GM23338 (cell line): ENCODE results near the gene IGF2BP3. TPM values are rescaled to one million over a fixed set of nuclear protein-coding genes. Genes with fewer than 3 reads are reported as not detected.
A peak's percentile ranks its signal among the peaks of the same experiment; 100 is the strongest.

Experiments
- ATAC-seq: fragments of 200-7000 bp; cut with Tn5 transposase; 3 replicates; pipeline ENCODE4 v1.9.1; 2020
- DNase-seq: peaks from one replicate; pipeline ENCODE4 v3.0.0-alpha.2; 2015; ENCODE audit warnings: low spot score
- H2AFZ ChIP-seq: fragments of 200-600 bp; sonication (generic); 2 replicates; pipeline ENCODE4 v1.8.0; 2016; ENCODE audit warnings: antibody characterized with exemption, mild to moderate bottlenecking, moderate library complexity
- H3F3A ChIP-seq: fragments of 200-600 bp; sonication (generic); replicated peaks from 2 replicates; pipeline ENCODE4 v1.8.0; 2017; ENCODE audit warnings: antibody characterized with exemption, mixed run types, low read depth
- H3K27ac ChIP-seq: fragments of 200-600 bp; sonication (generic); 2 replicates; pipeline ENCODE4 v1.6.1; 2016; ENCODE audit warnings: low read depth
- H3K27me3 ChIP-seq: fragments of 200-600 bp; sonication (generic); 2 replicates; pipeline ENCODE4 v1.8.0; 2016; ENCODE audit warnings: mild to moderate bottlenecking, mixed run types, moderate library complexity; ENCODE audit not compliant: insufficient read depth
- H3K36me3 ChIP-seq: fragments of 200-600 bp; sonication (generic); 2 replicates; pipeline ENCODE4 v1.8.0; 2016; ENCODE audit warnings: mild to moderate bottlenecking; ENCODE audit not compliant: insufficient read depth
- H3K4me1 ChIP-seq: fragments of 200-600 bp; sonication (generic); 2 replicates; pipeline ENCODE4 v1.8.0; 2016; ENCODE audit warnings: mild to moderate bottlenecking, moderate library complexity; ENCODE audit not compliant: insufficient read depth
- H3K4me2 ChIP-seq: fragments of 200-600 bp; sonication (generic); 2 replicates; pipeline ENCODE4 v1.7.1; 2017; ENCODE audit warnings: mixed run types
- H3K4me3 ChIP-seq: fragments of 200-600 bp; sonication (generic); 2 replicates; pipeline ENCODE4 v1.6.1; 2016; ENCODE audit warnings: mixed run types
- H3K79me2 ChIP-seq: fragments of 200-600 bp; sonication (generic); replicated peaks from 2 replicates; pipeline ENCODE4 v1.8.0; 2017; ENCODE audit warnings: mild to moderate bottlenecking; ENCODE audit not compliant: insufficient read depth
- H3K9me2 ChIP-seq: fragments of 200-600 bp; sonication (generic); 2 replicates; pipeline ENCODE4 v1.8.0; 2017; ENCODE audit not compliant: insufficient read depth
- H4K20me1 ChIP-seq: fragments of 200-600 bp; sonication (generic); replicated peaks from 2 replicates; pipeline ENCODE4 v1.8.0; 2017; ENCODE audit warnings: mild to moderate bottlenecking; ENCODE audit not compliant: insufficient read depth
- H3K27ac Mint-ChIP-seq: 2 replicates; pipeline ENCODE4 v1.8.0; 2020; ENCODE audit warnings: inconsistent platforms, mild to moderate bottlenecking, moderate library complexity, mixed read lengths
- H3K27me3 Mint-ChIP-seq: 3 replicates; pipeline ENCODE4 v1.8.0; 2022; ENCODE audit warnings: low read depth, mild to moderate bottlenecking, moderate library complexity, mixed read lengths, inconsistent platforms; ENCODE audit not compliant: insufficient read depth, poor library complexity
- H3K36me3 Mint-ChIP-seq: 3 replicates; pipeline ENCODE4 v1.8.0; 2021; ENCODE audit warnings: low read depth, mild to moderate bottlenecking, inconsistent platforms, moderate library complexity, mixed read lengths
- H3K4me1 Mint-ChIP-seq: 3 replicates; pipeline ENCODE4 v1.8.0; 2020; ENCODE audit warnings: mild to moderate bottlenecking, inconsistent platforms, mixed read lengths
- H3K4me3 Mint-ChIP-seq: 3 replicates; pipeline ENCODE4 v1.8.0; 2021; ENCODE audit warnings: moderate library complexity, mild to moderate bottlenecking, inconsistent platforms, mixed read lengths
- H3K9me3 Mint-ChIP-seq: 3 replicates; pipeline ENCODE4 v1.8.0; 2020; ENCODE audit warnings: moderate library complexity, mild to moderate bottlenecking, inconsistent platforms, mixed read lengths
- CREB1 ChIP-seq: fragments of 250-450 bp; sonication (Bioruptor Pico); IDR thresholded peaks from 2 replicates; pipeline ENCODE4 v1.5.0; 2020; ENCODE audit warnings: low read depth, mild to moderate bottlenecking, moderate library complexity
- EZH2 ChIP-seq: fragments of 200-600 bp; sonication (generic); IDR thresholded peaks from one replicate; pipeline ENCODE4 v1.8.0; 2017; ENCODE audit warnings: antibody characterized with exemption, mild to moderate bottlenecking, low read depth; ENCODE audit not compliant: unreplicated experiment
- EZH2phosphoT487 ChIP-seq: fragments of 200-600 bp; sonication (generic); IDR thresholded peaks from one replicate; pipeline ENCODE4 v1.8.1; 2018; ENCODE audit warnings: antibody characterized with exemption; ENCODE audit not compliant: unreplicated experiment
- JUNB ChIP-seq: IDR thresholded peaks from one replicate; pipeline ENCODE4 v1.6.1; 2016; ENCODE audit warnings: antibody characterized with exemption; ENCODE audit not compliant: unreplicated experiment
- NANOG ChIP-seq: IDR thresholded peaks from 2 replicates; pipeline ENCODE4 v1.6.1; 2016; ENCODE audit warnings: antibody characterized with exemption, borderline replicate concordance
- POLR2AphosphoS5 ChIP-seq: IDR thresholded peaks from 2 replicates; pipeline ENCODE4 v1.6.1; 2016; ENCODE audit warnings: antibody characterized with exemption, low read depth
- STAT1 ChIP-seq: IDR thresholded peaks from one replicate; pipeline ENCODE4 v1.6.1; 2016; ENCODE audit warnings: antibody characterized with exemption; ENCODE audit not compliant: unreplicated experiment
- ZNF114 ChIP-seq: fragments of 250-450 bp; sonication (Bioruptor Pico); IDR thresholded peaks from 2 replicates; pipeline ENCODE4 v1.5.0; 2020; ENCODE audit warnings: mild to moderate bottlenecking, moderate library complexity
- ZNF331 ChIP-seq: fragments of 250-450 bp; sonication (Bioruptor Pico); IDR thresholded peaks from 2 replicates; pipeline ENCODE4 v1.5.0; 2020; ENCODE audit warnings: low read depth, mild to moderate bottlenecking, moderate library complexity
- polyA plus RNA-seq: library from polyadenylated mRNA; unstranded; fragments of >200 nt; fragmentation: Nextera tagmentation; extraction: Ambion mirVana; gene quantifications from 2 replicates; pipeline ENCODE4 v1.2.1, GENCODE V29; 2016
- total RNA-seq: library from RNA; depleted of rRNA; stranded (reverse); fragments of >200 nt; shearing (Covaris generic); gene quantifications from 2 replicates; pipeline ENCODE4 v1.2.3, GENCODE V29; 2014
- TF ChIP-seq, protein P1 (sequence below): fragments of 250-450 bp; sonication (Bioruptor Pico); IDR thresholded peaks from 2 replicates; pipeline ENCODE4 v1.5.0; 2020; ENCODE audit warnings: mild to moderate bottlenecking, moderate library complexity
- TF ChIP-seq, protein P2 (sequence below), 2 experiments: fragments of 200-600 bp in 1 of 2; sonication (generic) in 1 of 2; conservative IDR thresholded peaks; 2 replicates each; pipeline versions ENCODE4 v1.5.1 to v1.6.1; 2016 to 2017; ENCODE audit warnings: antibody characterized with exemption in 2 of 2, low read depth in 2 of 2, mild to moderate bottlenecking in 2 of 2, moderate library complexity in 1 of 2
- TF ChIP-seq, protein P3 (sequence below): IDR thresholded peaks from one replicate; pipeline ENCODE4 v1.6.1; 2018; ENCODE audit warnings: antibody characterized with exemption; ENCODE audit not compliant: unreplicated experiment
- TF ChIP-seq, protein P4 (sequence below): IDR thresholded peaks from 2 replicates; pipeline ENCODE4 v1.6.1; 2016; ENCODE audit warnings: antibody characterized with exemption

Gene IGF2BP3
- total and polyA plus RNA-seq, 2 experiments from 2014 or later, result 52.0 to 183 TPM

DNA sequence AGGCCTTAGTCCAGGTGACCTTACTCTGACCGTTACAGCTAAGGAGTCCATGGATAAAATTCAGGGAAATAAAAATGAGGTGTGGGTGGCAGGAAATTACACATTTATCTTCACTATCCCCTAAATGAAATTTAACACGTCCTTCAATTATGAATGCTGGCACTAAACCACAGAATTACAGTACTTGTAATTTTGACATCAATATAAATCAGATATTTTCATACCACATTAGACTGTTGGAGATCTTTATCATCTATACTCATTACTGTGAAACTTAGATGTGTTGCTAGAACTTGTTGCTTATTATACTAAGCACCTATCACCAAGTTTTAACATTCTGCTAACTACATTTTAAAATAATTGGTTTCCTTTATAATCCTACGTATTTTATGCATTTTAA, 51.1 kb downstream of the IGF2BP3 start:
- ATAC-seq (no peak), DNase-seq (no peak)
- TF ChIP-seq EZH2, result no peak
- TF ChIP-seq EZH2phosphoT487, result no peak
- TF ChIP-seq, protein P1, sequence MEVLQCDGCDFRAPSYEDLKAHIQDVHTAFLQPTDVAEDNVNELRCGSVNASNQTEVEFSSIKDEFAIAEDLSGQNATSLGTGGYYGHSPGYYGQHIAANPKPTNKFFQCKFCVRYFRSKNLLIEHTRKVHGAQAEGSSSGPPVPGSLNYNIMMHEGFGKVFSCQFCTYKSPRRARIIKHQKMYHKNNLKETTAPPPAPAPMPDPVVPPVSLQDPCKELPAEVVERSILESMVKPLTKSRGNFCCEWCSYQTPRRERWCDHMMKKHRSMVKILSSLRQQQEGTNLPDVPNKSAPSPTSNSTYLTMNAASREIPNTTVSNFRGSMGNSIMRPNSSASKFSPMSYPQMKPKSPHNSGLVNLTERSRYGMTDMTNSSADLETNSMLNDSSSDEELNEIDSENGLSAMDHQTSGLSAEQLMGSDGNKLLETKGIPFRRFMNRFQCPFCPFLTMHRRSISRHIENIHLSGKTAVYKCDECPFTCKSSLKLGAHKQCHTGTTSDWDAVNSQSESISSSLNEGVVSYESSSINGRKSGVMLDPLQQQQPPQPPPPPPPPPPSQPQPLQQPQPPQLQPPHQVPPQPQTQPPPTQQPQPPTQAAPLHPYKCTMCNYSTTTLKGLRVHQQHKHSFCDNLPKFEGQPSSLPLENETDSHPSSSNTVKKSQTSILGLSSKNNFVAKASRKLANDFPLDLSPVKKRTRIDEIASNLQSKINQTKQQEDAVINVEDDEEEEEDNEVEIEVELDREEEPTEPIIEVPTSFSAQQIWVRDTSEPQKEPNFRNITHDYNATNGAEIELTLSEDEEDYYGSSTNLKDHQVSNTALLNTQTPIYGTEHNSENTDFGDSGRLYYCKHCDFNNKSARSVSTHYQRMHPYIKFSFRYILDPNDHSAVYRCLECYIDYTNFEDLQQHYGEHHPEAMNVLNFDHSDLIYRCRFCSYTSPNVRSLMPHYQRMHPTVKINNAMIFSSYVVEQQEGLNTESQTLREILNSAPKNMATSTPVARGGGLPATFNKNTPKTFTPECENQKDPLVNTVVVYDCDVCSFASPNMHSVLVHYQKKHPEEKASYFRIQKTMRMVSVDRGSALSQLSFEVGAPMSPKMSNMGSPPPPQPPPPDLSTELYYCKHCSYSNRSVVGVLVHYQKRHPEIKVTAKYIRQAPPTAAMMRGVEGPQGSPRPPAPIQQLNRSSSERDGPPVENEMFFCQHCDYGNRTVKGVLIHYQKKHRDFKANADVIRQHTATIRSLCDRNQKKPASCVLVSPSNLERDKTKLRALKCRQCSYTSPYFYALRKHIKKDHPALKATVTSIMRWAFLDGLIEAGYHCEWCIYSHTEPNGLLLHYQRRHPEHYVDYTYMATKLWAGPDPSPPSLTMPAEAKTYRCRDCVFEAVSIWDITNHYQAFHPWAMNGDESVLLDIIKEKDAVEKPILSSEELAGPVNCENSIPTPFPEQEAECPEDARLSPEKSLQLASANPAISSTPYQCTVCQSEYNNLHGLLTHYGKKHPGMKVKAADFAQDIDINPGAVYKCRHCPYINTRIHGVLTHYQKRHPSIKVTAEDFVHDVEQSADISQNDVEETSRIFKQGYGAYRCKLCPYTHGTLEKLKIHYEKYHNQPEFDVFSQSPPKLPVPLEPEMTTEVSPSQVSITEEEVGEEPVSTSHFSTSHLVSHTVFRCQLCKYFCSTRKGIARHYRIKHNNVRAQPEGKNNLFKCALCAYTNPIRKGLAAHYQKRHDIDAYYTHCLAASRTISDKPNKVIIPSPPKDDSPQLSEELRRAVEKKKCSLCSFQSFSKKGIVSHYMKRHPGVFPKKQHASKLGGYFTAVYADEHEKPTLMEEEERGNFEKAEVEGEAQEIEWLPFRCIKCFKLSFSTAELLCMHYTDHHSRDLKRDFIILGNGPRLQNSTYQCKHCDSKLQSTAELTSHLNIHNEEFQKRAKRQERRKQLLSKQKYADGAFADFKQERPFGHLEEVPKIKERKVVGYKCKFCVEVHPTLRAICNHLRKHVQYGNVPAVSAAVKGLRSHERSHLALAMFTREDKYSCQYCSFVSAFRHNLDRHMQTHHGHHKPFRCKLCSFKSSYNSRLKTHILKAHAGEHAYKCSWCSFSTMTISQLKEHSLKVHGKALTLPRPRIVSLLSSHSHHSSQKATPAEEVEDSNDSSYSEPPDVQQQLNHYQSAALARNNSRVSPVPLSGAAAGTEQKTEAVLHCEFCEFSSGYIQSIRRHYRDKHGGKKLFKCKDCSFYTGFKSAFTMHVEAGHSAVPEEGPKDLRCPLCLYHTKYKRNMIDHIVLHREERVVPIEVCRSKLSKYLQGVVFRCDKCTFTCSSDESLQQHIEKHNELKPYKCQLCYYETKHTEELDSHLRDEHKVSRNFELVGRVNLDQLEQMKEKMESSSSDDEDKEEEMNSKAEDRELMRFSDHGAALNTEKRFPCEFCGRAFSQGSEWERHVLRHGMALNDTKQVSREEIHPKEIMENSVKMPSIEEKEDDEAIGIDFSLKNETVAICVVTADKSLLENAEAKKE (CRISPR knock-in tag), result no peak
- TF ChIP-seq, protein P2, sequence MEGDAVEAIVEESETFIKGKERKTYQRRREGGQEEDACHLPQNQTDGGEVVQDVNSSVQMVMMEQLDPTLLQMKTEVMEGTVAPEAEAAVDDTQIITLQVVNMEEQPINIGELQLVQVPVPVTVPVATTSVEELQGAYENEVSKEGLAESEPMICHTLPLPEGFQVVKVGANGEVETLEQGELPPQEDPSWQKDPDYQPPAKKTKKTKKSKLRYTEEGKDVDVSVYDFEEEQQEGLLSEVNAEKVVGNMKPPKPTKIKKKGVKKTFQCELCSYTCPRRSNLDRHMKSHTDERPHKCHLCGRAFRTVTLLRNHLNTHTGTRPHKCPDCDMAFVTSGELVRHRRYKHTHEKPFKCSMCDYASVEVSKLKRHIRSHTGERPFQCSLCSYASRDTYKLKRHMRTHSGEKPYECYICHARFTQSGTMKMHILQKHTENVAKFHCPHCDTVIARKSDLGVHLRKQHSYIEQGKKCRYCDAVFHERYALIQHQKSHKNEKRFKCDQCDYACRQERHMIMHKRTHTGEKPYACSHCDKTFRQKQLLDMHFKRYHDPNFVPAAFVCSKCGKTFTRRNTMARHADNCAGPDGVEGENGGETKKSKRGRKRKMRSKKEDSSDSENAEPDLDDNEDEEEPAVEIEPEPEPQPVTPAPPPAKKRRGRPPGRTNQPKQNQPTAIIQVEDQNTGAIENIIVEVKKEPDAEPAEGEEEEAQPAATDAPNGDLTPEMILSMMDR (conservative IDR thresholded peaks at IDR 0.05; ENCODE audit: low read depth in 2 of 2), result no peak
- TF ChIP-seq ZNF114 (CRISPR knock-in tag), result no peak
- no peak for TF ChIP-seq ZNF331 (CRISPR knock-in tag)
- no peak for TF ChIP-seq STAT1
- TF ChIP-seq JUNB, result no peak
- TF ChIP-seq CREB1 (CRISPR knock-in tag), result no peak
- TF ChIP-seq, protein P3, sequence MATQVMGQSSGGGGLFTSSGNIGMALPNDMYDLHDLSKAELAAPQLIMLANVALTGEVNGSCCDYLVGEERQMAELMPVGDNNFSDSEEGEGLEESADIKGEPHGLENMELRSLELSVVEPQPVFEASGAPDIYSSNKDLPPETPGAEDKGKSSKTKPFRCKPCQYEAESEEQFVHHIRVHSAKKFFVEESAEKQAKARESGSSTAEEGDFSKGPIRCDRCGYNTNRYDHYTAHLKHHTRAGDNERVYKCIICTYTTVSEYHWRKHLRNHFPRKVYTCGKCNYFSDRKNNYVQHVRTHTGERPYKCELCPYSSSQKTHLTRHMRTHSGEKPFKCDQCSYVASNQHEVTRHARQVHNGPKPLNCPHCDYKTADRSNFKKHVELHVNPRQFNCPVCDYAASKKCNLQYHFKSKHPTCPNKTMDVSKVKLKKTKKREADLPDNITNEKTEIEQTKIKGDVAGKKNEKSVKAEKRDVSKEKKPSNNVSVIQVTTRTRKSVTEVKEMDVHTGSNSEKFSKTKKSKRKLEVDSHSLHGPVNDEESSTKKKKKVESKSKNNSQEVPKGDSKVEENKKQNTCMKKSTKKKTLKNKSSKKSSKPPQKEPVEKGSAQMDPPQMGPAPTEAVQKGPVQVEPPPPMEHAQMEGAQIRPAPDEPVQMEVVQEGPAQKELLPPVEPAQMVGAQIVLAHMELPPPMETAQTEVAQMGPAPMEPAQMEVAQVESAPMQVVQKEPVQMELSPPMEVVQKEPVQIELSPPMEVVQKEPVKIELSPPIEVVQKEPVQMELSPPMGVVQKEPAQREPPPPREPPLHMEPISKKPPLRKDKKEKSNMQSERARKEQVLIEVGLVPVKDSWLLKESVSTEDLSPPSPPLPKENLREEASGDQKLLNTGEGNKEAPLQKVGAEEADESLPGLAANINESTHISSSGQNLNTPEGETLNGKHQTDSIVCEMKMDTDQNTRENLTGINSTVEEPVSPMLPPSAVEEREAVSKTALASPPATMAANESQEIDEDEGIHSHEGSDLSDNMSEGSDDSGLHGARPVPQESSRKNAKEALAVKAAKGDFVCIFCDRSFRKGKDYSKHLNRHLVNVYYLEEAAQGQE, result no peak
- TF ChIP-seq NANOG, result no peak
- TF ChIP-seq, protein P4, sequence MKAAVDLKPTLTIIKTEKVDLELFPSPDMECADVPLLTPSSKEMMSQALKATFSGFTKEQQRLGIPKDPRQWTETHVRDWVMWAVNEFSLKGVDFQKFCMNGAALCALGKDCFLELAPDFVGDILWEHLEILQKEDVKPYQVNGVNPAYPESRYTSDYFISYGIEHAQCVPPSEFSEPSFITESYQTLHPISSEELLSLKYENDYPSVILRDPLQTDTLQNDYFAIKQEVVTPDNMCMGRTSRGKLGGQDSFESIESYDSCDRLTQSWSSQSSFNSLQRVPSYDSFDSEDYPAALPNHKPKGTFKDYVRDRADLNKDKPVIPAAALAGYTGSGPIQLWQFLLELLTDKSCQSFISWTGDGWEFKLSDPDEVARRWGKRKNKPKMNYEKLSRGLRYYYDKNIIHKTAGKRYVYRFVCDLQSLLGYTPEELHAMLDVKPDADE, result no peak
- no peak for TF ChIP-seq POLR2AphosphoS5
- Histone ChIP-seq H2AFZ (no peak overlapping the region), H4K20me1 (peaks cover 54% of the 10 kb centered on the region), H3K4me3 (no peak overlapping the region), H3K36me3 (peaks cover 9% of the 10 kb centered on the region; the same call in 1 of the 2 replicates), H3K27ac (no peak overlapping the region), H3K27me3 (no peaks in the 10 kb centered on the region), H3K4me2 (peak overlapping the region; percentile 33; the same call in 1 of the 2 replicates), H3K9me2 (no peaks in the 10 kb centered on the region), H3K4me1 (peaks cover 34% of the 10 kb centered on the region), H3K79me2 (peaks cover 97% of the 10 kb centered on the region), H3F3A (no peaks in the 10 kb centered on the region)
- no peak overlapping the region; the same call in 2 of the 3 replicates for H3K4me3 Mint-ChIP-seq
- peaks cover 7% of the 10 kb centered on the region for H3K27me3 Mint-ChIP-seq
- peaks cover 35% of the 10 kb centered on the region for H3K36me3 Mint-ChIP-seq
- H3K9me3 Mint-ChIP-seq, result no peaks in the 10 kb centered on the region
- H3K27ac Mint-ChIP-seq, result peak overlapping the region; percentile 27
- H3K4me1 Mint-ChIP-seq, result peaks cover 52% of the 10 kb centered on the region
